Smooth muscle cell (in vitro differentiated cells): ENCODE measurements around the gene ADAMTS14. TPM values are rescaled to one million over a fixed set of nuclear protein-coding genes. Genes with fewer than 3 reads are reported as not detected.

Experiments
- DNase-seq: peaks from one replicate; lab custom pipeline; 2025; ENCODE audit not compliant: unreplicated experiment; lab: John Stamatoyannopoulos, UW
- H2AFZ ChIP-seq: fragments of 200-600 bp; sonication (generic); 2 replicates; pipeline ENCODE4 v1.6.0; 2016; ENCODE audit warnings: antibody characterized with exemption, low read depth, mild to moderate bottlenecking
- H3F3A ChIP-seq: fragments of 200-600 bp; sonication (generic); 2 replicates; pipeline ENCODE4 v1.6.0; 2017; ENCODE audit warnings: antibody characterized with exemption, low read depth
- H3K27ac ChIP-seq: fragments of 200-600 bp; sonication (generic); 2 replicates; pipeline ENCODE4 v1.5.1; 2016; ENCODE audit warnings: low read depth, mild to moderate bottlenecking
- H3K27me3 ChIP-seq: fragments of 200-600 bp; sonication (generic); 2 replicates; pipeline ENCODE4 v1.6.1; 2016; ENCODE audit warnings: low read depth, mild to moderate bottlenecking
- H3K36me3 ChIP-seq: fragments of 200-600 bp; sonication (generic); 2 replicates; pipeline ENCODE4 v1.5.1; 2016; ENCODE audit warnings: low read depth
- H3K4me1 ChIP-seq: fragments of 200-600 bp; sonication (generic); 2 replicates; pipeline ENCODE4 v1.5.1; 2016; ENCODE audit warnings: low read depth
- H3K4me2 ChIP-seq: fragments of 200-600 bp; sonication (generic); 2 replicates; pipeline ENCODE4 v1.6.0; 2016; ENCODE audit warnings: mild to moderate bottlenecking
- H3K4me3 ChIP-seq: fragments of 200-600 bp; sonication (generic); 2 replicates; pipeline ENCODE4 v1.5.1; 2016; ENCODE audit warnings: mild to moderate bottlenecking
- H3K79me2 ChIP-seq: fragments of 200-600 bp; sonication (generic); 2 replicates; pipeline ENCODE4 v1.6.0; 2016; ENCODE audit warnings: low read depth, mild to moderate bottlenecking
- H3K9ac ChIP-seq: fragments of 200-600 bp; sonication (generic); 2 replicates; pipeline ENCODE4 v1.6.0; 2016; ENCODE audit warnings: low read depth
- H3K9me3 ChIP-seq: fragments of 200-600 bp; sonication (generic); replicated peaks from 2 replicates; pipeline ENCODE4 v1.5.1; 2016; ENCODE audit warnings: low read depth
- H4K20me1 ChIP-seq: fragments of 200-600 bp; sonication (generic); 2 replicates; pipeline ENCODE4 v1.6.0; 2016; ENCODE audit warnings: low read depth
- CTCF ChIP-seq: fragments of 200-600 bp; sonication (generic); IDR thresholded peaks from 2 replicates; pipeline ENCODE4 v1.5.1; 2017; ENCODE audit warnings: borderline replicate concordance, mild to moderate bottlenecking, antibody characterized with exemption; ENCODE audit not compliant: insufficient read depth, poor library complexity, severe bottlenecking
- WGBS: methylation state at CpG from one replicate; pipeline ENCODE4 v1.1.7; 2016; ENCODE audit warnings: low lambda C conversion rate; 5-methylcytosine and 5-hydroxymethylcytosine counted together
- polyA plus RNA-seq: library from polyadenylated mRNA; unstranded; fragments of >200 nt; fragmentation: Nextera tagmentation; extraction: Ambion mirVana; gene quantifications from 2 replicates; pipeline ENCODE4 v1.2.1, GENCODE V29; 2016
- total RNA-seq: library from RNA; depleted of rRNA; stranded (reverse); fragments of >200 nt; gene quantifications from 2 replicates; pipeline ENCODE4 v1.2.3, GENCODE V29; 2014

The ADAMTS14 gene
- total and polyA plus RNA-seq, 2 experiments from 2014 or later: 6.3 to 10.1 TPM

GRCh38 chr10:70714951-70715350, 42.6 kb downstream of the ADAMTS14 start:
- no peak for TF ChIP-seq CTCF
- Histone ChIP-seq H3K4me1 (peaks cover 7% of the 10 kb centered on the region), H3K9ac (no peak overlapping the region), H3K4me2 (no peak overlapping the region), H3K4me3 (no peak overlapping the region), H3K27me3 (no peaks in the 10 kb centered on the region), H2AFZ (no peak overlapping the region), H3K9me3 (no peaks in the 10 kb centered on the region), H3K27ac (no peak overlapping the region), H3F3A (no peaks in the 10 kb centered on the region), H4K20me1 (no peaks in the 10 kb centered on the region), H3K36me3 (no peaks in the 10 kb centered on the region), H3K79me2 (no peaks in the 10 kb centered on the region)
- WGBS: 32% methylated on average over 2 of the region's 2 CpGs
- DNase-seq: no peak

- Histone ChIP-seq H3K4me2 (no peak overlapping the region), H3K4me3 (no peak overlapping the region), H3F3A (no peaks in the 10 kb centered on the region), H3K9ac (no peak overlapping the region), H3K4me1 (peaks cover 7% of the 10 kb centered on the region), H3K27ac (no peak overlapping the region), H3K36me3 (no peaks in the 10 kb centered on the region), H3K79me2 (no peaks in the 10 kb centered on the region), H3K27me3 (no peaks in the 10 kb centered on the region), H3K9me3 (no peaks in the 10 kb centered on the region), H2AFZ (no peak overlapping the region), H4K20me1 (no peaks in the 10 kb centered on the region)
- 72% methylated on average over 16 of the region's 16 CpGs for whole genome bisulfite sequencing
- TF ChIP-seq CTCF: no peak
- DNase-seq: no peak
Observed at GRCh38 chr10:70715853-70716795, 43.8 kb downstream of the ADAMTS14 start.

GRCh38 chr10:70722820-70723424, 50.6 kb downstream of the ADAMTS14 start:
- Histone ChIP-seq H3F3A (no peaks in the 10 kb centered on the region), H3K4me3 (no peak overlapping the region), H3K9me3 (no peaks in the 10 kb centered on the region), H3K36me3 (no peaks in the 10 kb centered on the region), H3K9ac (no peak overlapping the region), H3K4me1 (no peaks in the 10 kb centered on the region), H3K27ac (peak overlapping the region; percentile 29), H4K20me1 (no peaks in the 10 kb centered on the region), H3K79me2 (no peaks in the 10 kb centered on the region), H3K27me3 (no peaks in the 10 kb centered on the region), H3K4me2 (no peak overlapping the region), H2AFZ (no peak overlapping the region)
- no peak for DNase-seq
- TF ChIP-seq CTCF: no peak
- WGBS: 55% methylated on average over 4 of the region's 4 CpGs
